DMS 273 (cell line): Measurements from ENCODE around the gene STXBP1.
"Not testable (repeated sequence)": the region's sequence is repeated elsewhere in the genome, so short reads cannot be mapped to it uniquely, and the experiment has no call there.

Experiments
- DNase-seq: peaks from one replicate; lab custom pipeline; 2025; ENCODE audit not compliant: unreplicated experiment; lab: John Stamatoyannopoulos, UW

Gene STXBP1

DNA sequence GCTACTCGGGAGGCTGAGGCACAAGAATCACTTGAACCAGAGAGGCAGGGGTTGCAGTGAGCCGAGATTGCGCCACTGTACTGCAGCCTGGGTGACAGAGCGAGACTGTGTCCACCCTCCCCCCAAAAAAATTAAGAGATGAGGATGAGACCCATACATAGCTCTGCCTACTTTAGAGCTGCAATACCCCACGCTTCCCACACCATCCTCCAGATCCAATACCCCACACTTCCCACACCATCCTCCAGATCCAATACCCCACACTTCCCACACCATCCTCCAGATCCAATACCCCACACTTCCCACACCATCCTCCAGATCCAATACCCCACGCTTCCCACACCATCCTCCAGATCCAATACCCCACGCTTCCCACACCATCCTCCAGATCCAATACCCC is 34.9 kb upstream of the STXBP1 start:
- not testable (repeated sequence) for DNase-seq

DNA sequence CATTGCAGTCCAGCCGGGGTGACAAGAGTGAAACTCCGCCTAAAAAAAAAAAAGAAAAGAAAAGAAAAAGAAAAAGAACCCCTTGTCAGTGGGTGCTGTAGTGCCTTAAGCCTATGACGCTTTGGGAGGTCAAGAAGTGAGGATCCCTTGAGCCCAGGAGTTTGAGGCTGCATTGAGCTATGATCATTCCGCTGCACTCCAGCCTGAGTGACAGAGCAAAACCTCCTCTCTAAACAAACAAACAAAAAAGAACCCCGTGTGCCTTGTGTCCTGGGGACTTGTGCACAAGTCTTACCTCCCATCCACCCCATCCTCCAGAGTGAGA is 33.5 kb upstream of the STXBP1 start:
- DNase-seq, result no peak

DNA sequence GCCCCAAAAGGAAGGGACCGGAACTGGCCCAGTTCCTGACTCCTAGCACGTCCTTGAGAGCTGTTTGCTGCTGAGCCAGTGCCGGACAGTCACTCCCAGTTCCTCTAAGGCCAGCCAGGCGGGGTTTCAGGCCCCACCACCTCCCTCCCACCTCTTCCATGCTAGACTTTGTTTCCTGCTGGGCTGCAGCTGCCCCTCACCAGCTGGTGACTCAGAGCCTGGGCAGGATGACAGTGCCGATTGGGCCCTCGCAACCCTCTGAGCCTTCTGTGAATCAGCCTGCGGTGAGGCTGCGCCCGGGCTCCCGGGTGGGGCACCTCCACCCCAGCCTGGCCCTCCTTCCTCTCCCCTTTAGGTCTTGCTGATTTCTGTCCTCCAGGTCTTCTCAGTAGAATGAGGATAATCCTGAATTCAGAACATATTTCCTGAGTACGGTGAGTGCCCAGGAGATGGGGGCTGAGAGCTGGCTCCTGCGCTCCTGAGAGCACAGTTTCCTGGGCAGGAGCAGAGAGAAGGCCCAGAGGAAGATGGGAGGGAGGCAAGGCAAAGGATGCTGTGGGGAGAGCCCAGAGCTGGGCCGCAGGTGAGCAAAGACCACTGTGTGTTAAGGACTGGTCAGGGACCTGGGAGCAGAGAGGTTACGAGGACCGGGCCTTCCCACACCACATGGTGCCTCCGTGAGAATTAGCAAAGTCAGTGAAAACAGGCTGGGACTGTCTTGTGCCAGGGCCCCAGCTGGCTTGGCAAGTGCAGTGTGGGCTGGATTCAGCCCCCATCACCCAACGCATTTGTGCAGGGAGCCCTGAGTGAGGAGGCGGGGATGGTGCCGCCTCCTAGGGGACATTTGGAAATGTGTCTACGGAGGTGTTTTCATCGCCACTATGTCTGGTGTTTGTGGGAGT is 32.9 kb upstream of the STXBP1 start:
- DNase-seq, result peak; percentile 96

DNA sequence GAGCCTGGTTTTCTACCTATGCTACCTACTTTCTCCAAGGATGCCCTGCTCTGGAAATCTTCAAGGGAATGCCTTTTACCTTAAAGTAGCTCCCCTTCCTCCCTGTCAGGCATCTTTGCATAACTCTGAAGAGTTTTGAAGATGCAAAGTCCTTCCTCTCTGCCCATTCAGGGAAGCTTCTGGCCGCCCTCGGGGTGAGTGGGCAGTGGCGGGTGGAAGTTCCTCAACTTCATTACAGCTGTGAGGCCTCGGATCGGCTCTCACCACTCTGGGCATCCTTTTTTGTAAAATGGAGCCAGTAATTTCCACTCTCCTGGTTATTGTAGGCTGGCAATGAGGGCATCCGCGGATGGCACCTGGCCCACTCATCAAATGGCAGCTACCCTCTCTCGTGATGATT is 31.7 kb upstream of the STXBP1 start:
- DNase-seq, result no peak

DNA sequence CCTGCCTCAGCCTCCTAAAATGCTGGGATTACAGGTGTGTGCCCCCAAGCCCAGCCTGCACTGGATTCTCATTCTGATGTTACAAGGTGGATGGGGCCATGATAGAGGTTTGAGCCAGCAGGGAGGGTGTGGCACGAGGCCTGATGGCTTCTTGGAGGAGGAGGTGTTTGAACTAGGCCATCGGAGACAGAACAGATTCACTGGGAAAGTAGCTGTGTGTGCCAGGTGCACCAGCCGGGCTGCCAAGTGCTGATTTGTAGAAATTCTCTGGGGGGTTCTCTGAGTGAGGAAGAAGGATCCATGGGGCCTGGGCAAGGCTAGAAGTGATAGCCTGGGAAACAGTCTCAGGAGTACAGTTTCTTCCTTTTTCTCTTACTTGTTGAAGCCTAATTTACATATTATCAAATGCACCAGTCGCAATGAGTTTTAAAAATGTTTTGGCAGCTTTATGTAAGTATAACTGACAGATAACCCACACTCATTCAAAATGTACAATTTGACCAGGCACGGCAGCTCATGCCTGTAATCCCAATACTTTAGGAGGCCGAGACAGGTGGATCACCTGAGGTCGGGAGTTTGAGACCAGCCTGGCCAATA is 31.1 kb upstream of the STXBP1 start:
- peak; percentile 71 for DNase-seq

DNA sequence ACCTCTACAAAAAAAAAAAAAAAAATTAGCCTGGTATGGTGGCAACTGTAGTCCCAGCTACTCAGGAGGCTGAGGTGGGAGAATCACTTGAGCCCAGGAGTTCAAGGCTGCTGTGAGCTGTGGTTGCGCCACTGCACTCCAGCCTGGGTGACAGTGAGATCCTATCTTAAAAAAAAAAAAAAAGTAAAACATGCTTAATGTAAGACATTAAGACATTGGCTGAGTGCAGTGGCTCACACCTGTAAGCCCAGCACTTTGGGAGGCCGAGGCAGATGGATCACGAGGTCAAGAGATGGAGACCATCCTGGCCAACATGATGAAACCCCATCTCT is 27.6 kb upstream of the STXBP1 start:
- DNase-seq, result not testable (repeated sequence)

DNA sequence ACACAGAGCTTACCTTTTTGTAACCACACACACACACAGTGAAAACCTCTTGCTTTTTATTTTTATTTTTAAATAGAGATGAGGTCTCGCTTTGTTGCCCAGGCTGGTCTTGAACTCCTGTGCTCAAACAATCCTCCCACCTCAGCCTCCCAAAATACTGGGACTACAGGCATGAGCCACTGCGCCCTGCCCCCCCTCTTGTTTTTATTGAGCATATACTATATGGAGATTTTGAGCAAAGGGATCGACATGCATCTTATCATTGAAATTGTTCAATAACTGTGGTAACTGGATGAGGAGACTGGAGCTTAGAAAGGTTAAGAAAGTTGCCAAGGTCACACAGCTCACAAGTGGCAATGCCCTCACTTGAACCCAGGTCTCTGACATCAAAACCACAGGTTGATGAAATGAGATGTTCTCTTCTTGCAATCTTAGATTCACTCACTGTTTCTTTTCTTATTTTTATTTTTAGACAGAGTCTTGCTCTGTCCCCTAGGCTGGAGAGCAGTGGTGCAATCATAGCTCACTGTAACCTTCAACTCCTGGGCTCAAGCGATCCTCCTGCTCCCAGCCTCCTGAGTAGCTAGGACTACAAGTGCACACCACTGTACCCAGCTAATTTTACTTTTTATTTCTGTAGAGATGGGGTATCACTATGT is 26.8 kb upstream of the STXBP1 start:
- DNase-seq, result no peak

DNA sequence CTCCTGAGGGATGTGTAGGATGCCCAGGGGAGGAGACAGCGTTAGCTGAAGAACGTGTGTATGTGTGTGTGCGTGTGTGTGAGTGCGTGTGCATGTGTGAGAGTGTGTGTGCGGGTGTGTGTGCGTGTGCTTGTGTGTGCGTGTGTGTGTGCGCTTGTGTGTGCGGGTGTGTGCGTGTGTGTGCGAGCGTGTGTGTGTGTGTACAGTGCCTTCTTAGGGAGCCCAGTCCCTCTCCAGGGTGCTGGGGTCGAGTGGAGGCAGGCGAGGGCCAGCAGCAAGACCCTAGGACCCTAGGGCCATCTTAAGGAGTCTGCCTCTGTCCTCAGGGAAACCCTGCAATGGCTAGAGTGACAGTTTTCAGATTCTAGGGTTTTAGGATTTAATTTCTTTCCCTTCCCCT is 26.0 kb upstream of the STXBP1 start:
- DNase-seq, result no peak

DNA sequence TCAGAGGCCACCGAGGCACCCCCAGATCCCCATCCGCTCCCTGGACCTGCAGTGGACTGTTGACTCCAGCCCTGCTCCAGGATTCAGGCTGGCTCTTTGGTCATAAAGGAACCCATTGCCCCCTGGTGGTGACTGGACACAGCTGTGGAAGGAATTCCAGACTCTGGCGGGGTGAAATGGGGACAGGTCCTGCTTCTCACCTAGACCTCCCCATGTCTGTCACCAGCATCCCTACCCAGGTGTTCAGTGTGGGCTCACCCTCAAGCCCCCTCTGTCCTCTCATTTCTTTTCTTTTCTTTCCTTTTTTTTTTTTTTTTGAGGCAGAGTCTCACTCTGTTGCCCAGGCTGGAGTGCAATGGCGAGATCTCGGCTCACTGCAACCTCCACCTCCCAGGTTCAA is 25.5 kb upstream of the STXBP1 start:
- DNase-seq, result peak; percentile 91

DNA sequence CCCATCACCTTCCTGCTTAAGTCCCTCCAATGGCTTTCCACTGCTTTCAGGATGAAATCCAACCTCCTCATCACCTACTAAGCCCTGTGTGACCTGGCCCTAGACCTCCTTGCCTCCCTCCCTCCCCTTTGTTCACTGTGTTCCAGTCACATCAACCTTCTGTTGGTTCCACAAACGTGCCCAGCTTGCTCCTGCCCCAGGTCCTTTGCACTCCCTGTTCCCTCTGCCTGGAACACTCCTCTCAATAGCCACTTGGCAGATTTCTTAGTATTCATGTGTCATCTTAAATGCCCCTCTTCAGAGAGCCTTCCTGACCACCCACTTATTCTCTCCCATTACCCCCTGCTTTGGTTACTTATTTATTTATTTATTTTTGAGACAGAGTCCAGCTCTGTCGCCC is 24.1 kb upstream of the STXBP1 start:
- DNase-seq, result no peak

DNA sequence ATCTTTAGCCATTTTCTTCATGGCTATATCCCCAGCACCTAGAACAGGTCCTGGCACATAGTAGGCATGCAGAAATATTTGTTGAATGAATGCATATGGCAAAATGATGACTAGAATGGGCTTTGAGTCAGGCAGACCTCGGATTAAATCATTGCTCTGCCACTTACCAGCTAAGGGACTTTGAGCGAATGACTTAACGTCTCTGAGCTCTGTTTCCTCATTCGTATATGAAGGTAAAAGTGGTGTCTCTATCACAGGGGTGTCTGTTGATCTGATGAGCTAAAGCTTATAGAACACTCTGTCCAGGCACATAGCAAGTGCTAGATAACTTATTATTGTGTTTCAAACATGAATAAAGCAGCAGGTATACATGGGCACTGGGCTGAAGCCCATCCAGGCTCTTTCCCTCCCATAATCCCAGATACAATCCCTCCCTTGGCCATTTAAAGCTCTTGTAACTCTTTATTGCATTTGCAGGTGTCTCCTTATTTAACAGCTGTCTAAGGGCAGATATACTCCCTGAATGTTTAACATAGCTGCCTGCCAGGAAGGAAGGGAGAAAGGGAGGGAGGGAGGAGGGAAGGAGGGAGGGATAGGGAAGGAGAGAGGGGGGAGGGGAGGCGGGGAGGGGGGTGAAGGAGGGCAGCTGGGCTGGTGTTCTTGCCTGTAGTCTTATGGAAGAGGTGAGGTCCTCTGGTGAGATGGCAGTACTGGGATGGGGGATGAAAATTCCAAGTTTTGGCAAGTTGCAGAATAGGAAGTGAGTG is 23.2 kb upstream of the STXBP1 start:
- peak; percentile 32 for DNase-seq

DNA sequence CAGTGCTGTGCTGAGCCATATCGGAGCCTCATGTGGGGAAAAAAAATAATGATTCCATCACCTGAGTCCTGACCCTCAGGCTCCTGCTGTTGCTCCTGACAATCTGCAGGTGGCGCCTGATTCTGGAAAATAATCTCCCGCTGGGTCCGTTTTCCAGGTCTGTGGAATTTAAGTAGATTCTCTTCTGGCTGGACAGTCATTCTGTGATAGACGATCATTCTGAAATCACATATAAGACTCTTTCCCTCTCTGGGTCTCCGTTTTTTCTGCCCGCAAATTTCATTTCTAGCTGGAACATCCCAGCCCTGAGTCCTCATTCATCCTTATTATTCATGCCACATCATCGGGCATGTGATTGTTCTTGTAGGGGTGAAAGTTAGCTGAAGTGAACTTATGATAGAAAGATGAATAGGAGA is 22.1 kb upstream of the STXBP1 start:
- DNase-seq, result peak; percentile 81

DNA sequence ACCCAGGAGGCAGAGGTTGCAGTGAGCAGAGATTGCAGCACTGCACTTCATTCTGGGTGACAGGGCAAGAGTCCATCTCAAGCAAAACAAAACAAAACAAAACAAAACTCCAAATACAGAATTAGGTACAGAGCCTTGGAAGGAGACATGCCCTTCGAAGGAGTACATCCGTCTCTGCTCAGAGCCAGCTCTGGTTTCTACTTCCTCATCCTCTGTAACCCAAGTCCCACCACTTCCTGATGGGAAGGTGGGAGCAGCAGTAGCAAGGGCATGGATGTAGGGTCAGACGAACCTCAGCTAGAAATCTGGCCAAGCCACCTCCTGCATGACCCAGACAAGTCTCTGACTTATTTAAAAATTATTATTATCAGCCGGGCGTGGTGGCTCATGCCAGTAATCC is 16.5 kb upstream of the STXBP1 start:
- no peak for DNase-seq

DNA sequence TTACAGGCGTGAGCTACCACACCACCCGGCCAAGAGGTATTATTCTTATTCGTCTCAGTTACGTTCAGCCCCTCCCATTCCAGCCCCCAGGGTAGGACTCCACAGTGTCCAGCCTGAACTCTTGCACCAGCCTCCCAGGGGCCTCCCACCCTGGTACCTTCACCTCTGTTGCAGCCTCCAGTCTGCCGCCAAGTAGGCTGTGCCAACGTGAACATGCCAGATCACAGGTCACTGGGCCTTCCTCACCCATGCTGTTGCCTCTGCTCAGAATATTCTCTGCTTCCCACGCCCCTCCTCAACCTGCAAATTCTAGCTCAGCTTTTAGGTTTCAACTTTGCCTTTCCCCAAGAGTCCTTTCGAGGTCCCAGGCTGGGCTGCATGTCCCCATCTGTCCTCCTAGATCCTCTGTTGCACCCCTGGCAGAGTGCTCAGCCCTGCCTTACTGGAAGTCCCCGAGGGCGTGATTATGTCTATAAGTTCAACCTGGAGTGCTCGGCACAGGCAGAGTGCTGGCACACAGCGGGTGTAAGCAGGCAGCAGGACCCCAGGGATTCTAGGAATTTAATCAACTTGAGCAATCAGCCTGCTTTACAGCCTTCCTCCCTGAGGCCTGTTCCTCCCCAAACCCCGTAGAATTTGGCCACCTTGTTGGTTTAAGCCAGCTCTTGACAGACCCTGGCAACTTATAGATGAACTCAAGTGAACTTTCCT is 13.1 kb upstream of the STXBP1 start:
- DNase-seq, result peak; percentile 67

DNA sequence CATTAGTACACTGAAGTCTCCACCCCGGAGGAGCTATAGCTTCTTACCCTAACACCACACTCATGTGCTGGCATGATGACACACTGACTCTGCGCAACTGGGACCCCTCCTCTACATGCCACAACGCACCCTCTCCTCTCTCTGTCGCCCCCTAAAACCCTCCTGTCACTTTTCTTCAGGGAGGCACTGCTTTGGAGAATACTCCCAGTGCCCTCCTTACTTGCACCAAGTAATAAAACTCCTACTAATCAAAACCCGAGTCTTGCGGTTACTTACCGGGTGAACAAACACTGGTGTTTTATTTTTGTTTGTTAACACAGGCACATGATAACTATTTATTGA is 12.6 kb upstream of the STXBP1 start:
- no peak for DNase-seq

DNA sequence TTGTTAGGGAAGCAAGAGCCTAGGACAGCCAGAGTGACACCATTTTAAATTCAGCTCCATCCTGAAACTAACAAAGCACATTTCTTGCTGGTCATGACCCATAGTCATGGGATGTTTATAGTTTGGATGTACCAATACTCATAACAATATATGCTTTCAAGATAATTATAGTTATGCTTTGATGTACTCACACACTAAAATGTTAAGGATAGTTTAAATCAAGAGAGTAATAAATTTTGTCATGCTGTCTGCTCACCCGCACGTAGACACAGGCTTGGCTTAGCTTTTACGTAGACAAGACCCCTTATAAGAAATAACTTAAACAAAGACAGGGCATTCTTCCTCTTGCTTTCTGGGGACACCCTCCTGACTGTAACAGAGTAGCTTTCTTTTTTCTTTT is 8.9 kb upstream of the STXBP1 start:
- no peak for DNase-seq

DNA sequence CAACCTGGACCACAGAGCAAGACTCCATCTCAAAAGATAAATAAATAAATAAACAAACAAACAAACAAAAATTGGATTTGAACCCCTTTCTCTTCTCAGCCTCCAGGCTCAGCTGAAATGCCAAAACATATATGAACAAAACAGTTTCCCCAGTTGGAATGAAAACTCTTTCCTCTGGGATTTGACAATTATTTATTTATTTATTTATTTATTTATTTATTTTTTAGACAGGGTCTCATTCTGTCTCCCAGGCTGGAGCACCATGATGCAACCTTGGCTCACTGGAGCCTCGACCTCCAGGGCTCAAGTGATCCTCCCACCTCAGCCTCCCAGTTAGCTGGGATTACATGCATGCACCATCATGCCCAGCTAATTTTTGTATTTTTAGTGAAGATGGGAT is 6.0 kb upstream of the STXBP1 start:
- no peak for DNase-seq

DNA sequence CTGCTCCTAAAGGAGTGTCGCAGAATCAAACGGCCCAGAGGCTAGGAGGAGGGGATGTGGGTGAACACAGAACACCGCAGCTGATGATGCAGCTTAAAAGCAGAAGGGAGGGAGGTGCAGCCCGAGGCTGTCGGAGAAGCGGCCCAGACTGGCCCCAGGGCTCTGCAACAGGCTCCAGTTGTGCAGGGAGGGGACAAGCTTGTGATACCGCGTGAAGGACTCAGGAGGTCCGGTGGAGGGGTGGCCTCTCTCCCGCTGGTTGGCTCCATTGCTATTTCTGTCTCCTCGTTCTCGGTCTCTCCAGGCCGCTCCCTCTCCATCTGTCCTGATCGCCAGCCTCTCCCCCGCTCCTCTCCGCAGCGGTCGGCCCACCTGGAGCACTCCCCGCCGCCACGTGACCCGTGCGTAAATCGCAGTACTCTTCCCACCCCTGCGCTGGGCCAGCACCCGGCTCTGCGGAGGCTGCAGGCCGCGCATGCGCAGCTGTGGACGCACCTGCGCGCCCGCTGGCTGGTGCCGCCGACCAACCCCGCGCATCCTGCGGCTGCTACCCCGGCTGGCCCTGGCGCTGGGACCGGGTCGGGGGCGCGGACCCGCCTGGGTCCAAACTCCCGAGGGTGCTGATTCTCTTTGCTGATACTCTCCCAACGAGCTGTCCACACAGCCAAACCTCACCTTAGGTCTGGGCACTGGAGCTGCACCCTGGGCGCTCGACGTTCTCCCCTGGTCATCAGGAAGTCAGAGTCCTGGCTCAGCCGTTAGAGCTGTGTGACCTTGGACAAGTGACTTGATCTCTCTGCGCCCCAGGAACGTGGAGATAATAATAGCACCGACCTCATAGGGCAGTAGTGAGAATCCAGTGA is 3.7 kb upstream of the STXBP1 start:
- DNase-seq, result peak; percentile 96

DNA sequence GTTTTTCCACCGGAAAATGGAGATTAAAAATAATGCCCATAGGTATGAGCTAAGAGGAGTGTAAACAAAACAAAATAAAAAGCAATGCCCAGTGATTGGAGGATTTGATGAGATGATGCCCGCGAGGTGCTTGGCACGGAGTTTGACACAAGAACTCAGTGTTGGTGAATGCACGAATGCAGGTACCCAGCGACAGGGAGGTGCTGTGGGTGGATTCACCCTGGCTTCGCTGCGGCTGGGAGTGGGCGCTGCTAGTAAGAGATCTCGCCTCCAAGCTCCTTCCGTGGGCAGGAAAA is 526 bp upstream of the STXBP1 start:
- no peak for DNase-seq

DNA sequence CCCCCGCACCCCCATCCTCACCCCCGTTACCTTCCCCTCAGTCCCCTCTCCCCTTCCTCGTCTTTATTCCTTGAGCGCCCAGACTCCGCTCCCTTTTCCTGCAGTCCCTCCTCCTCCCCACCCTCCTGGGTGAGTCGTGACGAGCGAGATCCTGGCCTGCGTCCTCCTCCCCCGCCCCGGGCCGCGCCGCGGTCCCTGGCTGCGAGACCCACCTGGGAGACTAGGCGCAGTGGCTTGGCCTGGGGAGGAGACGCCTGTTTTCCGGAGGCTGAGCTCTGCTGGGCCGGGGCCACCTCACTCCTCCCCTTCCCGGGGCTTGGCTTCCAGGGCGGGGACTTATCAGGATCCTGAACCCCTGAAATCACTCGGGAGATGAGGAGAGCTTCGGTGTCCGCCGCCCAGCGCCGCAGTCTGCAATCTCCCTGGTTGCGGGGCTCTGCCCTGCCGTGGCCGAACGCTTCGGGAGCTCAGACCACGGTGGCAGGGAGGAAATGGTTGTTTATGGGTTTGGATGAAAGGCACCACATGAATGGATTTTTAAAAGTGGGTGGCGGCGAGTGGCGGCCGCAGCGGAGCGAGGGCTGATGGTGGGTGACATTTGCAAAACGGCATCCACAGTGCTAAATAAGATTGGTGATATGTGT is 984 bp downstream of the STXBP1 start:
- peak; percentile 69 for DNase-seq
